Esophagus squamous epithelium (tissue), 5 donors: ENCODE results near the gene SLC51B. TPM values are rescaled to one million over a fixed set of nuclear protein-coding genes. Genes with fewer than 3 reads are reported as not detected.

Source experiments
- DNase-seq: peaks from one replicate; lab custom pipeline; 2025; lab: John Stamatoyannopoulos, UW
- H3K27ac ChIP-seq, 4 donors: fragments of 200-600 bp; sonication (generic); one replicate each; pipeline ENCODE4 v1.5.1; 2016 to 2019; ENCODE audit warnings: mild to moderate bottlenecking in 1 of 4
- H3K27me3 ChIP-seq, 4 donors: fragments of 200-600 bp; sonication (generic); 1 replicate in 3 of 4; 2 replicates in 1 of 4; pipeline versions ENCODE4 v1.5.1 to v1.6.0; 2017 to 2021; ENCODE audit warnings: antibody characterized with exemption in 1 of 4
- H3K36me3 ChIP-seq, 3 donors: fragments of 200-600 bp; sonication (generic); one replicate each; pipeline ENCODE4 v1.5.1; 2016 to 2019
- H3K4me1 ChIP-seq, 3 donors: fragments of 200-600 bp; sonication (generic); one replicate each; pipeline ENCODE4 v1.5.1; 2017 to 2019
- H3K4me3 ChIP-seq, 4 donors: fragments of 200-600 bp; sonication (generic); 1 replicate in 3 of 4; 2 replicates in 1 of 4; pipeline ENCODE4 v1.5.1; 2016 to 2019; ENCODE audit warnings: mild to moderate bottlenecking in 2 of 4, moderate library complexity in 1 of 4
- H3K9me3 ChIP-seq, 3 donors: fragments of 200-600 bp; sonication (generic); one replicate each; pipeline ENCODE4 v1.5.1; 2016 to 2019
- POLR2A ChIP-seq, 4 donors: fragments of 450-650 bp; IDR thresholded peaks; one replicate each; pipeline ENCODE4 v1.6.1; 2017; ENCODE audit warnings: antibody characterized with exemption in 4 of 4, mild to moderate bottlenecking in 4 of 4, moderate library complexity in 3 of 4
- WGBS, 2 donors: methylation state at CpG; one replicate each; pipeline ENCODE4 v1.1.5; 2018; 5-methylcytosine and 5-hydroxymethylcytosine counted together
- intact Hi-C: fragments of 100-400 bp; cut with DNase I; formaldehyde crosslinking; loops from one replicate; pipeline ENCODE4 v1.15.0; 2022
- total RNA-seq, 4 donors: library from RNA; depleted of rRNA; stranded (reverse); fragments of >200 nt; gene quantifications; one replicate each; pipeline ENCODE4 v1.1.0, GENCODE V29; 2016
- TF ChIP-seq, protein P1 (sequence below), 6 experiments: fragments of 450-650 bp in 4 of 6; fragments of 200-600 bp in 2 of 6; sonication (generic) in 2 of 6; IDR thresholded peaks; one replicate each; pipeline ENCODE4 v1.5.1; 2016 to 2019; ENCODE audit warnings: antibody characterized with exemption in 6 of 6, mild to moderate bottlenecking in 4 of 6, moderate library complexity in 4 of 6
- donor health status: DM: yes; HTN: yes; CAD: no.

Gene SLC51B
- total RNA-seq, 4 donors from 2014 or later = not detected

GRCh38 chr15:65058394-65059368 lies 13.5 kb downstream of the SLC51B start:
- DNase-seq = no peak
- Histone ChIP-seq H3K4me3 (no peak overlapping the region), H3K36me3 (peaks cover 0 to 16% (median 0%) of the 10 kb centered on the region in 3 donors), H3K4me1 (peaks cover 13 to 82% (median 31%) of the 10 kb centered on the region in 3 donors), H3K27ac (peak overlapping the region in 3 of 4 donors; percentile 81 to 92 (median 85)), H3K9me3 (no peaks in the 10 kb centered on the region), H3K27me3 (no peaks in the 10 kb centered on the region)
- no peak for TF ChIP-seq POLR2A (IDR thresholded peaks at IDR 0.05)
- 100% methylated on average over 1 to 2 of the region's 16 CpGs for WGBS, 2 donors
- intact Hi-C loops = loop anchor here (10.0 kb wide), 1 partner anchor 216 kb away; no protein-coding TSS in a partner anchor

GRCh38 chr15:65059369-65059750 lies 14.2 kb downstream of the SLC51B start:
- peaks cover 13 to 84% (median 32%) of the 10 kb centered on the region in 3 donors for H3K4me1 ChIP-seq
- intact Hi-C loops = loop anchor here (10.0 kb wide), 1 partner anchor 215 kb away; no protein-coding TSS in a partner anchor
- no peak overlapping the region for H3K4me3 ChIP-seq
- H3K27me3 ChIP-seq = no peaks in the 10 kb centered on the region
- H3K9me3 ChIP-seq = no peaks in the 10 kb centered on the region
- 80% methylated on average over 1 of the region's 3 CpGs for whole genome bisulfite sequencing, 2 donors
- no peak for DNase-seq
- H3K27ac ChIP-seq = peak overlapping the region; percentile 44 to 92 (median 83)
- peaks cover 0 to 10% (median 0%) of the 10 kb centered on the region in 3 donors for H3K36me3 ChIP-seq
- TF ChIP-seq POLR2A (IDR thresholded peaks at IDR 0.05) = no peak
- TF ChIP-seq, protein P1, sequence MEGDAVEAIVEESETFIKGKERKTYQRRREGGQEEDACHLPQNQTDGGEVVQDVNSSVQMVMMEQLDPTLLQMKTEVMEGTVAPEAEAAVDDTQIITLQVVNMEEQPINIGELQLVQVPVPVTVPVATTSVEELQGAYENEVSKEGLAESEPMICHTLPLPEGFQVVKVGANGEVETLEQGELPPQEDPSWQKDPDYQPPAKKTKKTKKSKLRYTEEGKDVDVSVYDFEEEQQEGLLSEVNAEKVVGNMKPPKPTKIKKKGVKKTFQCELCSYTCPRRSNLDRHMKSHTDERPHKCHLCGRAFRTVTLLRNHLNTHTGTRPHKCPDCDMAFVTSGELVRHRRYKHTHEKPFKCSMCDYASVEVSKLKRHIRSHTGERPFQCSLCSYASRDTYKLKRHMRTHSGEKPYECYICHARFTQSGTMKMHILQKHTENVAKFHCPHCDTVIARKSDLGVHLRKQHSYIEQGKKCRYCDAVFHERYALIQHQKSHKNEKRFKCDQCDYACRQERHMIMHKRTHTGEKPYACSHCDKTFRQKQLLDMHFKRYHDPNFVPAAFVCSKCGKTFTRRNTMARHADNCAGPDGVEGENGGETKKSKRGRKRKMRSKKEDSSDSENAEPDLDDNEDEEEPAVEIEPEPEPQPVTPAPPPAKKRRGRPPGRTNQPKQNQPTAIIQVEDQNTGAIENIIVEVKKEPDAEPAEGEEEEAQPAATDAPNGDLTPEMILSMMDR (IDR thresholded peaks at IDR 0.05) = no peak

DNA sequence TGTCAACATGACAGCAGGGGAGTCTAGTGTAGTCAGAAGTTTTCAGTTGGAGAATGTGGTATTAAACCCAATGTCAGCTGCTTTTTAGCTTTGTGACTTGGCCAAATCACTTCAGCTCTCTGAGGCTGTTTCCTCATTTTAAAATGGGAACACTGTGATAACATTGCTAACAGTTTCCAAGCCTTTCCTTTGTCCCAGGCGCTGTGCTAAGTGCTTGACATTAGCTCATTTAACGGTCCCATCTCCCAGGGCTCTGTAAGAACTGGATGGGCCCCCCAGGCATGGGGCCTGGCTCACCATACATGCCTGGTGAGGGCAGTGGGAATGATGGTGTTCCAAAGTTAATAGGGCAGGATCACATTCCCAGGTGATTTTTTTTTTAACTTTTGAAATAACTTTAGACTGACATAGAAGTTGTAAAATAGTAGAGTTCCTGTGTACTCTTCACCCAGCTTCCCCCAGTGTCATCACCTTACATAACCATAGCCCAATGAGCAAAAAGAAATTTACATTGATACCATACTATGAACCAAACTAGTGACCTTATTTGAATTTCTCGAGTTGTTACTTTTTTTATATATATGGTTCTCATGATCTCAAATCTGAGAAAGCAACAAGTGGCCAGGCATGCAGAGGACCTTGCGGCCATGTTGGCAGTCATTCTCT lies 14.9 kb downstream of the SLC51B start:
- WGBS, 2 donors = 83 to 86% methylated on average over 4 of the region's 4 CpGs
- Histone ChIP-seq H3K36me3 (peaks cover 0 to 10% (median 0%) of the 10 kb centered on the region in 3 donors), H3K4me3 (no peak overlapping the region), H3K4me1 (peaks cover 6 to 84% (median 25%) of the 10 kb centered on the region in 3 donors), H3K27me3 (peaks cover 0 to 3% (median 0%) of the 10 kb centered on the region in 4 donors), H3K9me3 (no peaks in the 10 kb centered on the region), H3K27ac (peak overlapping the region; percentile 44 to 92 (median 83))
- intact Hi-C loops = loop anchor here (10.0 kb wide), 1 partner anchor 215 kb away; no protein-coding TSS in a partner anchor
- no peak for DNase-seq
- TF ChIP-seq, protein P1 (IDR thresholded peaks at IDR 0.05) = no peak
- no peak for TF ChIP-seq POLR2A (IDR thresholded peaks at IDR 0.05)

GRCh38 chr15:65060641-65061397 lies 15.6 kb downstream of the SLC51B start:
- peaks cover 3 to 84% (median 17%) of the 10 kb centered on the region in 3 donors for H3K4me1 ChIP-seq
- 80 to 81% methylated on average over 3 to 4 of the region's 6 CpGs for WGBS, 2 donors
- no peak for DNase-seq
- peak overlapping the region; percentile 3 to 92 (median 83) for H3K27ac ChIP-seq
- no peak for TF ChIP-seq POLR2A (IDR thresholded peaks at IDR 0.05)
- TF ChIP-seq, protein P1 (IDR thresholded peaks at IDR 0.05) = no peak
- no peak overlapping the region for H3K4me3 ChIP-seq
- intact Hi-C loops = no loop called here
- H3K9me3 ChIP-seq = no peaks in the 10 kb centered on the region
- H3K27me3 ChIP-seq = peaks cover 0 to 10% (median 0%) of the 10 kb centered on the region in 4 donors
- peaks cover 0 to 10% (median 0%) of the 10 kb centered on the region in 3 donors for H3K36me3 ChIP-seq

DNA sequence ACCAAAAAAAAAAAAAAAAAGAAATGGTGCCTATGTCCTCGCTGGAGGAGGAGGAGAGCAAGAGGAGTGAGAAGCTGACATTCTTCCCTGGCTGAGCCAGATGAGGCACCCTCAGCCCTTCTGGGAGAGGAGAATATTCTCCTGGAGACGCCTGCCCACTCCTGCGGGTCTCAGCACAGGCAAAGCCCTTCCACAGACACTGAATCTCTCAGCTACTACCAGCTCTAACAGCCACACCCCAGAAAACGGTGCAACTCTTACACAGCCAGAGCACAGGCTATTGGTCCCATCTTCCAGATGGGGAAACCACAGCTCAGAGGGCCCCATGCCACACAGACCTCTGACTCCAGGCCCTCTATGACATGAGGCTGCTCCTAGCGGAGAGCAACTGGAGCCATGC lies 16.9 kb downstream of the SLC51B start:
- no peak for DNase-seq
- H3K4me3 ChIP-seq = no peak overlapping the region
- H3K27me3 ChIP-seq = peaks cover 0 to 23% (median 0%) of the 10 kb centered on the region in 4 donors
- WGBS, 2 donors = 70% methylated on average over 5 of the region's 5 CpGs
- H3K27ac ChIP-seq = peak overlapping the region; percentile 40 to 92 (median 80)
- H3K4me1 ChIP-seq = peaks cover 3 to 77% (median 16%) of the 10 kb centered on the region in 3 donors
- no peak for TF ChIP-seq POLR2A (IDR thresholded peaks at IDR 0.05)
- TF ChIP-seq, protein P1 (IDR thresholded peaks at IDR 0.05) = no peak
- peaks cover 0 to 9% (median 0%) of the 10 kb centered on the region in 3 donors for H3K36me3 ChIP-seq
- intact Hi-C loops = no loop called here
- H3K9me3 ChIP-seq = no peaks in the 10 kb centered on the region
